ENCODE data around the gene SOCS4.
"Not testable (repeated sequence)": the region's sequence is repeated elsewhere in the genome, so short reads cannot be mapped to it uniquely, and the experiment has no call there.

Gene SOCS4
- total RNA-seq: 17.9 to 68.9 (median 39.7) reads per million in 18 experiments

GRCh38 chr14:55026793-55027561, at the start of gene SOCS4, which contains the start of gene WDHD1:
Gene SOCS4, plus strand, starts transcription at chr14:55027236. Its CDS starts 15,806 bp downstream, at chr14:55043042.
Gene WDHD1, minus strand, starts transcription at chr14:55027099. Its CDS starts 312 bp downstream, at chr14:55026787.
- peak; percentile 96 to 98 for DNase-seq

GRCh38 chr14:54979039-54979438, 48.0 kb upstream of the SOCS4 start:
- DNase-seq: no peak

DNA sequence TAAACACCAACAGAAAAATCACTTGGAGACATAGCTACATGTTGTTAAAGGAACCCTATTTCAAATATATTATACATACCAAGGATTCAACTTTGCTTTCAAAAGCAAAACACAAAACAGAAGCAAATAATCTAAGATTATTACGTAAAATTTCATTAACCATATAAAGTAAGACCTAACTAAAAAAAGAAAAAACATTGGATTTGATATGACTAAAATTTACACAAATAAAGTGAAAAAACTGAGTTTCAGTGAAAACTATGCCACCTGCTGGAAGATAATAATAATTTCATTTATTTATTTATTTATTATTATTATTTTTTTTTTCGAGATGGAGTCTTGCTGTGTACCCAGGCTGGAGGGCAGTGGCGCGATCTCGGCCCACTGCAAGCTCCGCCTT, 45.3 kb upstream of the SOCS4 start:
- peak in 1 of 2 donors; percentile 11 for DNase-seq

DNA sequence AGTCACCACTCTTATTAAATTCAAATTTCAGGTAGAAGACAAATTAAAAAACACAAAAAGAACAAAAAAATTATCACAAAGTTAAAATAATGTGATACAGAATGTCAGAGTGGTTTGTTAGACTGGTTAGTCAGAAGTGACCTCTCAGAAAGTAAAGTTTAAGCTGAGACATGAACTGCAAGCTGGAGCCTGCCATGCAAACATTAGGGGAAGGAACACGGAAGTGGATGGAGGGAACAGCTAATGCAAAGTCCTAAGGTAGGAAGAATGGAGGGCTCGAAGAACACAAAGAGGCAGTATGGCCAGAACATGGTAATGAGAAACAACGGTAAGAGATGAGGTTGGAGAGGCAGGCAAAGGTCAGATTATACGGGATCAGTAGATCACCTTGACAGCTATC, 41.9 kb upstream of the SOCS4 start:
- DNase-seq: no peak

- peak; percentile 54 to 55 for DNase-seq
Observed at GRCh38 chr14:55000381-55000780, 26.7 kb upstream of the SOCS4 start.

DNA sequence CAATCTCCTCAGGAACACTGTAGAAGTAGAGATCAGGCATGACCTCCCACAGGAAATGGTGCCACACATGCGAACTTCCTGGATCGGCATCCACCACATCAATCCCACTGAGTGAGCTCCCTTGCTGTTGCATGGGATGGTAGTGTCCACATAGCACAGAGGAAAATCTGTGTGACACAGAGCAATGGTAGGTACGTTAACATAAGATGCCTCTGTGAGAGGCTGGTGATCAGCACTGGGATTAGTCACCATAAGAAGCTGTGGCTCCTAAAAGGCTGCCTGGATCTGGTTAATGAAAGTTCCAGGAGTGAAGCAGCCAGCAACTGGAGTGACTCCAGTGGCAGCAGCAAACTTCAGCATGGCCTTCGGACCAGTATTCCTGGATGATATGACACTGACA, 22.0 kb upstream of the SOCS4 start:
- DNase-seq: no peak

DNA sequence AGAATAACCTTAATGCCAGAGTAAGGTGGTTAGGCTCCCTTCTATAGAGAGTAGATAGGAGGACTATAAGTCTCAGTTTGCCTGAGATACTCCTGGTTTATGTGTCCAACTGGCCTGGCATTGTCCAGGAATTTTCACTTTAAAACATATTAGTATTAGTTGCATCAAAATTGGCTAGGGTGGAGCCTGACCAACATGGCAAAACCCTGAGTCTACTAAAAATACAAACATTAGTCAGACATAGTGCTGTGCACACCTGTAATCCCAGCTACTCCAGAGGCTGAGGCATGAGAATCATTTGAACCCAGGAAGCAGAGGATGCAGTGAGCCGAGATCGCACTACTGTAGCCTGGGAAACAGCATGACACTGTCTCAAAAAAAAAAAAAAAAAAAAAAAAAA, 12.0 kb upstream of the SOCS4 start:
- no peak for DNase-seq

DNA sequence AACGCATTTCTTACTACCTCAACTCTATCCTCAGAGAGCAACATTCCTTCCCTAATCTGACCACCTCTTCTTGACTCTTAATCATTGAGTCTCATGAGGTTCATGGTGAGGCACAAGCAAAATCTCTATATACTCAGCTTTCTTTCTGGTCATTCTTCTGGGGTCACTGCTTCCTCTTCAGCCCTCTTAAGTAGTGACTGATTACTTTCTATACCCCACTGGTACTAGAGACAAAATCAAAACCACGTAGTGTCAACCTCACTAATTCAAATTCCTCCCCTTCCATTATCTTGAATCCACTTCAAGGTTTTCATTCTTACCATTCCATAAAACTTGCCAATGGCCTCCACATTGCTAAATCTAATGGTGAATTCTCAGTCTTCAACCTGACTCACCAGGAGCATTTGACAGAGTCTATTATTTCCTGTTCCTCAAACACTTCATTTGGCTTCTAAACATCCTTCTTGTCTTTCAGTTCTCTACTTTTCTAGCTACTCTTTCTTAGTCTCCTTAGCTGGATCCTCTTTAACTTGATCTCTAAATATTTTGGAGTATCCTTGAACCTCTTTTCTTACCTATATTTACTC, 7.0 kb upstream of the SOCS4 start:
- DNase-seq: peak in 1 of 2 donors; percentile 9

DNA sequence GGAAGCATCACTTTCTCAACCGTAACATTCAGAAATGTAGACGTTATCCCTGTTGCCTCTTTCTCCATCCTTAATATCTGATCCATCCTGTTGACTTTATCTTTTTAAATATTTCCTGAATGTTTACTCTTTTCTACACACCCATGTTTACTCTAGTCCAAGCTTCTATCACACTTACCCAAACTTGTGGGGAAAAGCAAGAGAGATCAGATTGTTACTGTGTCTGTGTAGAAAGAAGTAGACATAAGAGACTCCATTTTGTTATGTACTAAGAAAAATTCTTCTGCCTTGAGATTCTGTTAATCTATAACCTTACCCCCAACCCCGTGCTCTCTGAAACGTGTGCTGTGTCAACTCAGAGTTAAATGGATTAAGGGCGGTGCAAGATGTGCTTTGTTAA, 2.7 kb upstream of the SOCS4 start:
- not testable (repeated sequence) for DNase-seq

DNA sequence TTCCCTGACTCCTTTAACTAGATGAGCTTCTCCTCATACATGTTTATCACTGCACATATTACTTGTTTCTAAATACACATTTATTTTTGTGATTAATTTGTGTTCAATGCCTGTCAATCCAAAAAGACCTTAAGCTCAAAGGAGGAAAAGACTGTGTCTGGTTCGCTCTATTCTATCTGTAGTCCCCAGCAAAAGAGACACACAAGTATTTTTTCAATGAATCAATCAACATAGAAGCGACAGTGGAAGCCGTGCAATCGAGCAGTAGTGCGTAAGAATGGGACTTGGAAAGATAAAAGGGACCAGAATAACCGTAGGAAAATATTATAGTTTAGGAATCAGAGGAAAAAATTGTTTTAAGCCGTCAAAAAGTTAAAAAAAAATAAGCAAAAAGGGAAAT, 1.1 kb upstream of the SOCS4 start:
- DNase-seq: no peak

GRCh38 chr14:55026441-55026792, 619 bp upstream of the SOCS4 start:
- DNase-seq: peak in 1 of 2 donors; percentile 8

DNA sequence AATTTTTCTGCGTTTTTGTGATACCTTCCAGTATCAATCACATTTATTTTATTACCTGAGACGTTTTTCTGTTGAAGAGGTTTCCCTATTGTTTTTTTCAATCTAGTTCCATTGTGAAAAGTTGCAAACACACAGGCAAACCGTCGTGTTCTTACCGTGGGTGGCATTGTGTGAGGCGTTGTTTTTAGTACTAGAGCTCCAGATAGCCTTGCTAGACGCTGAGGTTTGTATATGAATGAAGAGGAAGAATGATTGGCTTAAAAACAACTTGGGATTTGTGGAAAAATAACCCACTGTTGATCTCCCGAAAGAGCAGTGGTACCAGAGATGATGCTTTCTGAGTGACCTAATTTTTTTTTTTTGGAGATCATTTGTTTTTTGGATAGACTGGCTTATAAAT, 1.0 kb downstream of the SOCS4 start:
- DNase-seq: peak in 1 of 2 donors; percentile 12

- DNase-seq: no peak
Observed at GRCh38 chr14:55028476-55028875, 1.4 kb downstream of the SOCS4 start.

- DNase-seq: no peak
Observed at GRCh38 chr14:55031190-55031589, 4.2 kb downstream of the SOCS4 start.

GRCh38 chr14:55037995-55038394, 11.0 kb downstream of the SOCS4 start:
- DNase-seq: not testable (repeated sequence)

- no peak for DNase-seq
Observed at GRCh38 chr14:55038708-55039107, 11.7 kb downstream of the SOCS4 start.

- DNase-seq: no peak
Observed at GRCh38 chr14:55043528-55043927, 16.5 kb downstream of the SOCS4 start.

DNA sequence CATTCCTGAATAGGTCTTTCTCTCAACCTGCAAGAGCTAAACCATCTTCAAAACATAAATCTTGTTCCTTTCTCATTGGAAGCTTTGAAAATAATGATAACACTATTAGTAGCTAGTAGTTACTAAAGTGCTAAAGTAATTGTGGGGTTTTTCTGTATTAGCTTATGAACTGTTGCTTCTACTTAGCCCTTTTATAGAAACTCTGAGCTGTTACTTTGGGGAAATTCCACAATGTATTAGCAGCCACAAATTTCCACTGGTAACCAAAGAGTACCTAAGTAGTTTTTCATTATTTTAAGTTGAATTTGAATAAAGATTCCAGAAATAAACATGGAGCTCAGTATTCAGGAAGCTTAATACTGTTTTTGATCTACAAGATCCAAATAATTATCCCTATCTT, 18.1 kb downstream of the SOCS4 start:
- DNase-seq: no peak

- no peak for DNase-seq
Observed at GRCh38 chr14:55047301-55048053, 20.4 kb downstream of the SOCS4 start.

DNA sequence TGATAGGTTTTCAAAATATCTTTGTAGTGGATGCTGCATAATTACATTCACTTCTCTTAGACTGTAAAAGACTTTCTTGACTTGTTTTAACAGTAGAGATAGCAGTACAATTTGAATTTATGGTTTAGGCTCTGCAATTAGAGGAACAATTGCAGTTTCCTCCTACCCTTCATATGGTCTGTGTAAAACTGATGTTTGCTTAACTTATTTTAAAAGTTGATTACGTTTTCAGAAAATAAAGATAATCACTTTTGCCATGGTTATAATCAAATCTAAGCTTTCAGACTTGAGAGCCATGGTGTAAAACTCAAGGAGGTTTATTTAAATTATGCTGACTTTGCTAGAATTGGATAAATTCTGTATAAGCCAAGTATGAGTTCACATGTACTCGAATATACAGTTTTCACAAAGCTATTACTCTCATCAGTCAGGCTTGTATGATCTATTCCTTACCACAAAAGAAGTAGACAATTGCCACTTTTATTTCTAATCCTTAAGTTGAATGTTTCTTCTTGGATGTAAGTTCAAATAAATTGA, 21.9 kb downstream of the SOCS4 start:
- no peak for DNase-seq

- DNase-seq: no peak
Observed at GRCh38 chr14:55051165-55051422, 24.1 kb downstream of the SOCS4 start.

DNA sequence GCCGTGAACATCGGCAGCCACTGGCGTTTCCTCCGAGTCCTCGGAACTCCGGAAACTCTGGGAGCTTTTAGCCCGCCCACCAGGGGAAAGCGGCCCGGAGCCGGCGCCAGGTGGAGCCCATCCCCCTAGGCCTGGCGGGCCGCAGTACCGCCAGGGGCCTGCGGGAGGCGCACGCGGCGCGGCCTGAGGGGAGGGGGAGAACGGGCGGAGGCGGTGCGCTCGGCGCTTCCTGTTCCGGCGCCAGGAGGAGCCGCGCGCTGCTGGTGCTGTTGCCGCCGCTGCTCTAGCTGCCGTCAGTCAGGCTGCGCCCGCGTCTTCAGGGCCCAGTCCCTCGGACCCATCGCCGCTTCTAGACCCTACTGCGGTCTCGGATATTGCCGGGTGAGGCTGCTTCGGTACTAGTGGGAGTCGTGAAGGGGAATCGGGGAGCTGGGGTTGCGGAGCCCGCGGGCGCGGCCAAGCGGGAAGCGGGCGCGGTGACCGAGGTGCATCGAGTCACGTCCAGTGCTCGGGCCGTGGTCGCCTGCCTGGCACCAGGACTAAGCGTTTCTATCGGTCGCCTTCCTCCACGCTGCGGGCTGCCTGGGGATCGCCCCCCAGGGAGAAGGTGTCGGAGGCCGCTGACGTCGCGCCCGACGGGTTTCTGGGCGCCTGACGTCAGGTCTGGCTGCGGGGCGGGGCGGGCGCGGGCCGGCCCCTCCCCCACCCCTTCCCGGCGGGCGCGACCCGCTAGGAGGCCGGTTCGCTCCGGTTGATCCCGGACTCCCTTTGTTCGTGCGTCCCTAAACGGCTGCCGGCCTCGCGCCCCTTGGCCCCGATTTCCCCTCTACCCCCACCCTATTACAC, 24.6 kb downstream of the SOCS4 start, which contains the start of gene MAPK1IP1L:
MAPK1IP1L (plus strand) TSS at position 225 of the 846 bp plus-strand sequence. CDS start 10,037 bp downstream, outside the sequence.
- DNase-seq: peak; percentile 90 to 91
